ENCODE measurements around the gene PTDSS2. TPM values are rescaled to one million over a fixed set of nuclear protein-coding genes. Genes with fewer than 3 reads are reported as not detected.

Gene PTDSS2
- total and polyA plus RNA-seq, 2 of the 4 experiments (the other 2 are of a cell fraction), result 23.5 to 26.6 TPM

GRCh38 chr11:440065-441042, 9.7 kb upstream of the PTDSS2 start:
- in situ Hi-C loops (cut with MboI; ENCODE audit: low sequenced_read_pairs) (no loop called here), intact Hi-C loops (cut with micrococcal nuclease) (loop anchor here (10.0 kb wide), 1 partner anchor 76 kb away; the partner anchor contains the start of gene B4GALNT4), dilution Hi-C loops (cut with HindIII; ENCODE audit: low sequenced_read_pairs, unreplicated experiment) (no loop called here)
- Histone ChIP-seq H4K5ac (ENCODE audit: low read depth, low read length) (no peak overlapping the region), H3K9me3 (ENCODE audit: control insufficient read depth, insufficient read depth, low read length) (peaks cover 4% of the 10 kb centered on the region; the same call in 1 of the 2 replicates), H4K20me1 (ENCODE audit: insufficient read depth, low read length) (no peaks in the 10 kb centered on the region), H2BK5ac (ENCODE audit: low read depth, low read length, poor library complexity, severe bottlenecking) (no peak overlapping the region), H3K4me3 (ENCODE audit: insufficient read depth, low read depth, low read length) (no peak overlapping the region), H3K23ac (ENCODE audit: low read depth, low read length) (no peak overlapping the region), H2BK15ac (ENCODE audit: low read depth, low read length) (no peak overlapping the region), H3K27me3 (ENCODE audit: control insufficient read depth, insufficient read depth, low read length) (peaks cover 33% of the 10 kb centered on the region), H3K18ac (ENCODE audit: low read depth, low read length) (no peak overlapping the region), H2BK120ac (ENCODE audit: low read depth, low read length) (no peak overlapping the region), H3K27ac (ENCODE audit: insufficient read depth, low read length) (no peak overlapping the region), H3K4me2 (ENCODE audit: low read depth, low read length) (no peak overlapping the region), H3K14ac (replicated peaks; ENCODE audit: low read depth, low read length) (no peak overlapping the region), H4K91ac (ENCODE audit: insufficient read depth, low read depth, low read length) (no peak overlapping the region), H3K4ac (ENCODE audit: low read depth, low read length) (no peak overlapping the region), H4K8ac (ENCODE audit: low read depth in 2 of 2, low read length in 2 of 2) (no peak overlapping the region), H3K79me1 (ENCODE audit: low read depth in 1 of 2, low read length in 2 of 2) (no peaks in the 10 kb centered on the region), H3K36me3 (ENCODE audit: control insufficient read depth, insufficient read depth, low read length) (no peaks in the 10 kb centered on the region), H3K4me1 (ENCODE audit: control insufficient read depth, insufficient read depth, low read length) (peaks cover 3% of the 10 kb centered on the region; the same call in 1 of the 2 replicates), H3K9me1 (ENCODE audit: insufficient read depth, low read length) (no peaks in the 10 kb centered on the region), H2BK20ac (ENCODE audit: low read depth, low read length) (no peak overlapping the region), H3K56ac (ENCODE audit: extremely low read depth, insufficient read depth, low read length) (no peak overlapping the region), H2AK5ac (ENCODE audit: low read depth, low read length) (no peak overlapping the region), H2AFZ (replicated peaks; ENCODE audit: low read length, poor library complexity) (no peak overlapping the region), H3K9ac (ENCODE audit: low read depth, low read length) (no peak overlapping the region), H2AK9ac (replicated peaks; ENCODE audit: low read depth, low read length, poor library complexity) (peak overlapping the region; percentile 57)
- whole genome bisulfite sequencing, 2 experiments (ENCODE audit: extremely low coverage in 2 of 2, insufficient read length in 1 of 2), result 86% methylated on average over 14 of the region's 27 CpGs; no CpG with 5 or more reads in 1 of the 2 experiments
- ATAC-seq (ENCODE audit: low read depth) (peak; percentile 36; the same call in 1 of the 2 replicates), DNase-seq (no peak)
- CTCF ChIA-PET, result interaction anchor here (0.9 to 2.2 kb wide), 3 partner anchors 7 to 53 kb away, joined by 3 to 6 read pairs (median 5); no protein-coding TSS in a partner anchor
- BruUV-seq (replicated peaks), result no TSS peak
- POLR2A ChIA-PET (ENCODE audit: unreplicated experiment), result no interaction called here
- no peak for TF ChIP-seq CEBPB (IDR thresholded peaks at IDR 0.05; ENCODE audit: low read depth, low read length)
- 0 out of 2 replicates have a peak, but pooled peaks have one; percentile 5 for TF ChIP-seq RAD21 (IDR thresholded peaks at IDR 0.05; ENCODE audit: low read length)
- TF ChIP-seq SMC3 (IDR thresholded peaks at IDR 0.05; ENCODE audit: low read depth, low read length), result no peak
- TF ChIP-seq, protein P1, sequence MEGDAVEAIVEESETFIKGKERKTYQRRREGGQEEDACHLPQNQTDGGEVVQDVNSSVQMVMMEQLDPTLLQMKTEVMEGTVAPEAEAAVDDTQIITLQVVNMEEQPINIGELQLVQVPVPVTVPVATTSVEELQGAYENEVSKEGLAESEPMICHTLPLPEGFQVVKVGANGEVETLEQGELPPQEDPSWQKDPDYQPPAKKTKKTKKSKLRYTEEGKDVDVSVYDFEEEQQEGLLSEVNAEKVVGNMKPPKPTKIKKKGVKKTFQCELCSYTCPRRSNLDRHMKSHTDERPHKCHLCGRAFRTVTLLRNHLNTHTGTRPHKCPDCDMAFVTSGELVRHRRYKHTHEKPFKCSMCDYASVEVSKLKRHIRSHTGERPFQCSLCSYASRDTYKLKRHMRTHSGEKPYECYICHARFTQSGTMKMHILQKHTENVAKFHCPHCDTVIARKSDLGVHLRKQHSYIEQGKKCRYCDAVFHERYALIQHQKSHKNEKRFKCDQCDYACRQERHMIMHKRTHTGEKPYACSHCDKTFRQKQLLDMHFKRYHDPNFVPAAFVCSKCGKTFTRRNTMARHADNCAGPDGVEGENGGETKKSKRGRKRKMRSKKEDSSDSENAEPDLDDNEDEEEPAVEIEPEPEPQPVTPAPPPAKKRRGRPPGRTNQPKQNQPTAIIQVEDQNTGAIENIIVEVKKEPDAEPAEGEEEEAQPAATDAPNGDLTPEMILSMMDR (conservative IDR thresholded peaks at IDR 0.05; ENCODE audit: low read depth, low read length), result 0 out of 2 replicates have a peak, but pooled peaks have one; percentile 15
- no peak for TF ChIP-seq BHLHE40 (IDR thresholded peaks at IDR 0.05; ENCODE audit: low read depth, low read length)
